Ovary (tissue), 3 donors: ENCODE results near the gene RAD21L1.

Experiments used
- CTCF ChIP-seq, 3 donors: fragments of 450-650 bp in 2 of 3; fragments of 200-600 bp in 1 of 3; IDR thresholded peaks; one replicate each; pipeline versions ENCODE4 v1.5.1 to v1.8.0; 2016 to 2022; ENCODE audit warnings: antibody characterized with exemption in 3 of 3, mild to moderate bottlenecking in 1 of 3
- POLR2A ChIP-seq: fragments of 450-650 bp; IDR thresholded peaks from one replicate; pipeline ENCODE4 v1.6.1; 2017; ENCODE audit warnings: antibody characterized with exemption, mild to moderate bottlenecking, moderate library complexity
- donor health status: DM: no; HTN: no; CAD: no.

- TF ChIP-seq CTCF (IDR thresholded peaks at IDR 0.05) (no peak), POLR2A (no peak)
Measured at GRCh38 chr20:1191299-1191698, 34.5 kb upstream of the RAD21L1 start.
